GM21737 (cell line): ENCODE data around the gene CEP295NL.
"Not testable (repeated sequence)": the region's sequence is repeated elsewhere in the genome, so short reads cannot be mapped to it uniquely, and the experiment has no call there.

Experiments used
- ATAC-seq: cut with Tn5 transposase; IDR thresholded peaks from one replicate; pipeline ENCODE4 v1.9.1; 2021; ENCODE audit warnings: mild to moderate bottlenecking, moderate library complexity; ENCODE audit not compliant: unreplicated experiment

The CEP295NL gene, protein sequence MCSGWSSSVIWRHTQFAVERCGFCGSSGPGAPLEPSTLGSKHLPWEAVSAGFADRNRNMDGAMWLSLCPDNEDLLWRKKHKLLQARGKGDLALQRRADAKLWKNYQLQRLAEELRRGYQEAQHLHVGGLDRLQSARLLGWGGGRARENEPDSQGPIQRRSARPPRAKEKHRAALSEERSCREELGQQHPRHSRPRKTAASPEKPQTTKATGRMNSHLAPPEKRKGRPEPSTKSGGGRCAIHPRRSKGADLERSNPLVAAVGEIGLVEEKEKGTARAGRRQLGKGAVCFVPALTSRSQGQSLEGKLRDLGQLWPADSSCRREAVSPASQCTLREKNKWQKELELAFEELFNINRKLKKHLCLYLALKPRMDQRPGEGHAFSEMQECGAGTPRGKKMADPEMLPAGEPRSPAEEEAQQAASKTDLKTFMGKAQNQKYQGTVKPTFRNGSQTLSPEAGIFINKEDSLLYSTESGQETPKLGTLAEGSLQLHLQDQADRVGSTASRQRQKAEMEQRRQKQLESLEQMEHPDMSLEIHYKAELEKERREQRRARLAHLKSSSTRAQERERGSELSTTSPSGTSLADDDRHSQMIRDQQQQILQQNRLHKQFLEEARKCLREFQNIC

DNA sequence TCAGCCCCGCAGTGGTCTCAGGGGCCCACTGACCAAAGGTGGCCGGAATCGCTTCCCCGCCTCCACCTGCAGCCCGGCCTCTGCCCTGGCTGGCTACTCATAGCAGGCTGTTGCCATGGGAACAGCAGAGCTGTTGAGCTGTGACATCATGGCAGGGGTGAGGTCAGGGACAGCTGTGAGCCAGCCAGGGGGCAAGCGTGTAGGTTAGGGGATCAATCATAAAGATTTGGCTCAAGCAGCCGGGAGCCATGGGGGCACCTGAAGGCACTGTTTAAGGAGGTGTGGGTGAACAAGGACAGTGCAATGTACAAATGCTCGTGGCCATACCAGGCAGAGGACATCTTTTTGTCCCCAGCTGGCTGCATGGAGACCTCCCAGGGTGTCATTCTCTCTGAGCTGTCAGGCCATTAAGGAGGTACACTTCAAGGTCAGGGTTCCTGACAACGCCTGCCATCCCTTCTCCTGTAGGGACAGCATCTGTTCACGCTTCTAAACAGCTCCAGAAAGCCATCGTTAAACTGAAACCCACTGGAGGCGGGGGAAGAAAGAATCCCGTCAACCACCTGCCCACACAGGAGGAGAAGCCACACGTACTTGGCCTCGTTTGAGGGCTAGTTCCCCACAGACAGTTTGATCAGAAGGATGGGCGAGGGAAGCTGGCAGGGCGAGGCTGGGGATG lies at the start of gene CEP295NL:
Gene CEP295NL, minus strand, starts transcription at position 101 of the 679 bp plus-strand sequence. CDS start 1,373 bp downstream, outside the sequence.
- ATAC-seq: no peak

DNA sequence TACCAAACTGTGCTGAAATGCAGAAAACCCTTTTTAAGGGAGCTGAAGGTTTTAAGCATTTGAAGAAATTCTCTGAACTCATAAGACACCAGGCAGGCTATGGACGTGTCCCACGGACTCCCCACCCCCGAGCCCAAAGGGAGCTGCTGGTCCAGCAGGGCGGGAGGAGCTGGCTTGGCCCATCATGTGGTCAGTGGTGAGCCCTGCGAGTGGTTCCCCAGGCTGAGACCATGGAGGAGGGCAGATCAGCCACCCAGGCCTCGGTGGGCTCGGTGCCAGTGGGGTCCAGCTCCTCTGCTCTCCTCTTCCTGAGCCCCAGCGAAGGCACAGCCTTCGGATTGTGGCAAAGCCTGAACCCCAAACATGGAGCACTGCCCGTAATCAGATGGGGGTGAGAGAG lies 49.7 kb upstream of the CEP295NL start:
- no peak for ATAC-seq

DNA sequence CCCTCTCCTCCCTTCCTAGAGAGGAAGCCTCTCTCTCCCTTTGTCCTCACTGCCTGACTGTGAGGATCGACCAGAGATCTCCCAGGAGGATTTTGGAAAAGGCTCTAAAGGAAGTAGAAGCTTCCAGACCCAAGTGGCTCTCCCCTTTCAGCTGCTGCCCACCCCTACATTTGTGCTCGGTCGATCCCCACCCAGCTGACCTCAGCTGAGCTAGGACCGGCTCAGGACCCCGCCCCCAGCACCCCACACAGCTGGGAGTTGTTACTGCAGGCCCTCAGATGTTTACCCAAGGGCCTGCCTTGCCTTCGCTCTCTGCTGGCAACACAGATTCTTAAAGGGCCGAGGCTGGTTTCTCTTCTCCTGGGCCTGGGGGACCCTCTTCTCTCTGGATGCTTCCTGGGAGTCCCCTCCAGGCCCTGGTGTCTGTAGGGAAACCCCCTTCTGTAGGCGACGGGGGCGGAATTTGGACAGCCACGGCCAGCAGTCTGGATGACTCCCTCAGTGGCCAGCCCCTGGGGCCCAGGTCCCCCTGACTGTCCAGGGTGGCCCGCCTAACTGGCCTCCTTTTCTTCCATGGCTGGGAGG lies 49.1 kb upstream of the CEP295NL start:
- no peak for ATAC-seq

DNA sequence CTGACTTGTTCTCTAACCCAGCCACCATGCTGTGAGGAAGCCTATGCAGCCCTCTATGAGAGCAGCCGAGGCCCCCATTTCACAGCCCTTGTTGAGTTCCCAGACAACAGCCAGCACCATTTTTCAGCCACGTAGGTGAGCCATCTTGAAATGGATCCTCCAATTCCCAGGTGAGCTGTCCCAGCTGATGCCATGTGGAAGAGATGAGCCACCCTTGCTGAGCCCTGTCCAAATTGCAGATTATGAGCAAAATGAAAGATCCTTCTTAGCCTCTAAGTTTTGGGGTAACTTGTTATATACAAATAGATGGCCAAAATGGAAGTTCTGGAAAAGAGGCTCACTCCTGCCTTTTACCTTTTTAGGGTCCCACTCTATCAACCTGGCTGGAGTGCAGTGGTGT lies 47.9 kb upstream of the CEP295NL start:
- ATAC-seq: no peak

DNA sequence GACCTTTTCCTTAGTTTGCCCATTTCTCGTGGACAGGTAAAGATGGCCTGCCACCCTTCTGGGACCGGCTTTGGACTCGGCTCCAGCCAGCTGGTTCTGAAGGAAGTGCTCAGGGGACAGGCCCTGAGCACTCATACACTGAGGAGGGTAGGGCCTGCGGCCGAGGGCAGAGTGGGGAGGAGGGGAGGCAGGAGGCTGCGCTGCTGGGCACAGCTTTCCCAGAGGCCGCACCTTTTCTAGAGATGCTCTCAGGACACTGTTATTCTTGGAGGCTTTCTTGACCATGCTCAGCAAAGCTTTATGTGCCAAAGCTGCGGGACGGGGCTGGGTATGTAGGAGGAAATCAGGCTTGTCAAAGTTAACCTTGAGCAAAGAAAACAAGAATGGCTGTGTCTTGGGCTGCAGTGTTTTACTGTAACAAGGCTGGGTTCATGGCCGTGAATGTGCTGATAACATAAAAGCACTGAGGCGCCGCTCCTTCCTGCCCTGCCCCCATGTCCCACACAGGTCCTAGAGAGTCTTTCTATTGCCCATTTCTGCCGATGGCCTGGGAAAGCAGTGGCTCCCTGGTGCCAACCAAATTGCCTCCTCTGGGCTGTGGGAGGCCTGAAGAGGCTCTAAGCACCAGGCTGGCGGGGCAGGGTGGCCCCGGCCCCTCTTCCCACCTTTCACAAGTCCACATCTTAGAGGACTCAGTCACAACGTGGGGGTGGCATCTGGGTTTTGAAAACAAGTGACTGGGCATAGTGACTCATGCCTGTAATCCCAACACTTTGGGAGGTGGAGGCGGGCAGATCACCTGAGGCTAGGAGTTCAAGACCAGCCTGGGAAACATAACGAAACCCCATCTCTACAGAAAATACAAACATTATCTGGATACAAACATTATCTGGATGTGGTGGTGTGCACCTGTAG lies 44.5 kb upstream of the CEP295NL start:
- no peak for ATAC-seq

DNA sequence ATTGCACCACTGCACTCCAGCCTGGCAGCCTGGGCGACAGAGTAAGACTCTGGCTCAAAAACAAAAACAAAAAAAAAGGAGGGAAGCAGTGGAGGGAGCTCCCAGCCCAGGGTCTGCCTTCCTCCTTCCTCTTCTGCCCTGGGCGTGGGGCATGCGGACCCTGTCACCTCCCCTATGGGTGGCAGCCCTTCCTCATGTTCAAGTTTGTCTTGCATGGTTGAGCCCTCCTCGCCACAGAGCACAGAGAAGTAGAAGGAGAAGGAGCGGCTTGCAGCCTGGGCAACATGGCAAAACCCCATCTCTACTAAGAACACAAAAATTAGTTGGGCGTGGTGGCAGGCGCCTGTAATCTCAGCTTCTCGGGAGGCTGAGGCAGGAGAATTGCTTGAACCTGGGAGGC lies 43.6 kb upstream of the CEP295NL start:
- no peak for ATAC-seq

DNA sequence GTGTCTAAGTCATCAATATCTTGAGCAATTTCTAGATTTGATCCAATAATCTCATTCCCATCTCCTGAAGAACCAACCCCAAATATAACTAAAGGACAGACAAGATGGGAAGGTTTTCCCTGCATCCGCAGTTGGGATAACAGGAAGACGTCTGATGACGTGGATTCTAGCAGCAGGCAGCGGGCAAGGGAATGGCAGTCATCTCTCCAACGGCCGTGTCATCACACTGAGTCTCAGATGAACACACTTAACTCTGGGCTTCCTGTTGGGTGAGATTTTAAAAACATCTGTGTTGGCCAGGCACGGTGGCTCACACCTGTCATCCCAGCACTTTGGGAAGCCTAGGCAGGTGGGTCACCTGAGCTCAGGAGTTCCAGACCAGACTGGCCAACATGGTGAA lies 43.1 kb upstream of the CEP295NL start:
- ATAC-seq: no peak

DNA sequence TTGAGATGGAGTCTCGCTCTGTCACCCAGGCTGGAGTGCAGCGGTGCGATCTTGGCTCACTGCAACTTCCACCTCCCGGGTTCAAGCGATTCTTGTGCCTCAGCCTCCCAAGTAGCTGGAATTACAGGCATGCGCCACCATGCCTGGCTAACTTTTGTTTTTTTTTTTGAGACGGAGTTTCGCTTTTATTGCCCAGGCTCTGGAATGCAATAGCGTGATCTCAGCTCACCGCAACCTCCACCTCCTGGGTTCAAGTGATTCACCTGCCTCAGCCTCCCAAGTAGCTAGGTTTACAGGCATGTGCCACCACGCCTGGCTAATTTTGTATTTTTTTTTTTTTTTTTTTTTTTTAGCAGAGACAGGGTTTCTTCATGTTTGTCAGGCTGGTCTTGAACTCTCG lies 42.5 kb upstream of the CEP295NL start:
- not testable (repeated sequence) for ATAC-seq

DNA sequence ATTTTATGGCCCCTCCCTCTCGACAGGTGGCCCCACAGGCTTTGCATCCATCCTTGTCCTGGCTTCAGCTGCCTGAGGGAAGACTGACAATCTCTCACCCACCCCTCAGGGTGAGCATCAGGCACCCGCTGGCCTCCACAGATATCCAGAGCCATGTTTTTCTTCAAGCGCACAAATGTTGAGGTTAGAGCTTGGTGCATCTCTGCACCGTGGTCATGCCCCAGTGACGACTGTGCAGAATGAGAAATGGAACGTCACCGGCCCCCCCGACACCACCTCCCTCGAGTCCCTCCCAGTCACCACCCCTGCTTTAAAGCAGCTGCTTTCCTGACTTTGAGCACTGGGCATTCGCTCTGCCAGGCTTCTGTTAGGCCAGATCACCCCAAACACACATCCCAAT lies 42.0 kb upstream of the CEP295NL start:
- ATAC-seq: no peak

DNA sequence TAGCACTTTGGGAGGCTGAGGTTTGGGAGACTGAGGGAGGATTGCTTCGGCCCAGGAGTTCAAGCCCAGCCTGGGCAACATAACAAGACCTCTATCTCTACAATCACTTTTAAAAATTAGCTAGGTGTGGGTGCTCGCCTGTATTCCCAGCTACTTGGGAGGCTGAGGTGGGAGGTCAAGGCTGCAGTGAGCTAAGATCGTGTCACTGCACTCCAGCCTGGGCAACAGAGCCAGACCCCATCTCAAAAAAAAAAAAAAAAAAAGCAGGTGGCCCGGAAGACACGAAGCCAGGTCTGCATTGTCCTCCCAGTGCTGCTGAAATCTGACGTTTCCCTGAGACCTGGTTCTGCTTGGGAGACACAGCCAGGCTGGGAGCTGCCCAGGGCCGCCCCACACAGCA lies 41.0 kb upstream of the CEP295NL start:
- no peak for ATAC-seq

DNA sequence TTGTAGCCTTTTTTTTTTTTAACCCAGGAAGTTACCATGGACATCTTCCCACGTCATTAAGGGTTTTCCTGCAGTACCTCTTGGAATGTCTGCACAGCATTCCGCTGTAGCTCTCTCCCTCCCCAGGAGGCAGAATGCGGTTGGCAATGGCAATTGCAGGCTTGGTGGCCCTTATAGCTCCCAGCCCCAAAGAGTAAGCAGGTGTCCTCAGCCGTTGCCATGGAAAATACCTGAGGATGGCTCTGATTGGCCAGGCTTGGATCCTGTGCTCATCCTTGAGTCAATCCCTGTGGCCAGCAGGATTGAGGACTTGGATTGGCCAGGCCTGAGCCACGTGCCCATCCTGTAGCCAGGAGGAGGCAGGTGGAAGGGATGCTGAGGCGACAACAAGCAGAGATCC lies 37.7 kb upstream of the CEP295NL start:
- no peak for ATAC-seq

DNA sequence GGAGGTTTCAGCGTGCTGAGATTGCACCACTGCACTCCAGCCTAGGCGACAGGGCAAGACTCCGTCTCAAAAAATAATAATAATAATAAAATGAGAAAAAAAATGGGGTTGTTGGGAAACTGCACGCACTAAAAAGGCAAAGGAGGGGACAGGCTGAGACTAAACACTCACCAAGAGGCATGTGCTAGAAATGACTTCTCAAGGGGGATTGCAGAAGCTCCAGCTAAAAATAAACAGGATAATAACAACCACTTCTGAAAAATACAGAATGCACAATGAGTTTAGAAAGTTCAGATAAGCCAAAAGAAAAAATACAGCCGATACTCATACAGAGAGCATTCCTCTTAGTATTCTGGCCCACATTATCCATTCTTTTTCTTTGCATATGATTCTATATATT lies 37.3 kb upstream of the CEP295NL start:
- ATAC-seq: no peak

DNA sequence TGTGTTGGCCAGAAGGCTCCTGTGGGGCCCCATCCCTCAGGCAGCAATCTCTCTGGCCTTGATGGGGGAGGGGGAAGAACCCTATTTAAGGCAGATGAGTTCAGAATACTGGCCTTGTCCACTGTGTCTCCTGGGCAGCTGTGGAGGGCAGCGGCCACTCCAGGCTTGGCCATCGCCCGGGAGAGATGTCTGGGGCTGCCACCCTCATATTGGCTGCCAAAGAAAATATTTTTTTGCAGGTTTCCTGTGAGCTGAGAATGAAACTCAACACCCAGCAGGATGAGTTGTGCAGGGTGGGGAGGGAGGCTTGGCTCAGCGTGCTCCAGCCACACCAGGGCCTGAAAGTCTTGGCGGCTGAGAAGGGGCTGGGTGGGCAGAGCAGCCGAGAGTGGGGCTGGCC lies 36.6 kb upstream of the CEP295NL start:
- no peak for ATAC-seq

DNA sequence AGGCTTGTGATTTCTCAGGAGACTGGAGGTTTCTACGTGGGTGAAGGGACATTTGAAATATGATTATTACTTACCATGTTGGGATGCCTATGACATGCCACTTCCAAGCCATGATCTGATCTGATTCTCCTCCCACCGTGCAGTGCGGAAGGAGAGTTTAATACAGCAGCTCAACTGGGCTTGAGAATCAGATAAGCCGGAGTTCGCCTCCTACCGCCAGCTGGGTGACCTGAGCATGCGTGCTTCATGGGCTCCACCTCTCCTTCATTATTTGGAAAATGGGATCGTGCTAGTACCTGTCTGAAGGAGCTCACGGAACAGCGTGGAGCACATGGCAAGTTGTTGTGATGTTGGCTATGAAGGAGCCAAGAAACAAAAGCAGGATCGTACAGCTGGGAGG lies 34.6 kb upstream of the CEP295NL start:
- no peak for ATAC-seq

DNA sequence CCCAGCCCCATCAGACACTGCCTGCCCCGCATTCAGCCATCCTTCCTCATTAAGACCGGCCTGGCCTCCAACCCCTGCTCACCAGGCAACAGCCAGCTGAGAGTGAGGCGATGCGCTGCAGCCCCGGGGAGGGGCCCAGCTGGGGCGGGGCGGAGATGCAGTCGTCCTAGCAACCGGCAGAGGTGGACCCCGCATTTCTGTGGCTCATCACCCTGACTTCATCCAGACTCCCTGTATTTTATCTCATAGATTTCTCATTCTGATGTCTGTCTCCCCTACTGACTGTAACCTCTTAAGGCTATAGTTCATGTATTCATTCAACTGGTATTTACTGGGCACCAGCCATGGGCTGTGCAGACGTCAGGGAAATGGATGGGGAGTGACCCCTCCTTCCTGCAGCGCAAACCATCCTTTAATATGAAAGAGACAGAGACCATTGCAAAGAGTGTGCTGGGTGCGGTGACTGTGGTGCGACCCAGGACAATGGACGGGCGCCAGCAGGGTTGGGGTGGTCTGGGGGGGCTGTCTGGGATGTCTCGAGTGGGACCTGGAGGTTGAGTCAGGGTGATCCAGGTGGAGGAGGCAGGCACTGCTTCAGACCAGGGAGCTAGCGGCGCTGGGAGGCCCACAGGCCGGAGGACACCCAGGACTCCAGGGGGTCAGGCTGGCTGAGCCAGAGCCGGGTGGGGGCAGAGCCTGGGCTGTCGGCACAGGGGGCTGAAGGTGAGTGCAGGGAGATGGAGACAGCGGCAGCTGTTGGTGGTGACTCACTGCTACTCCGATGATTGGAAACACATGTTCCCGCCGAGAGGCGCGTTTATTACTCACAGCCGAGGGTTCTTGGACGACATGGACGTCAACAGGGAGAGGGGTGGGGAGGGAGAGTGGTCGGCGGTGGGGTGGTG lies 32.7 kb upstream of the CEP295NL start:
- ATAC-seq: no peak

DNA sequence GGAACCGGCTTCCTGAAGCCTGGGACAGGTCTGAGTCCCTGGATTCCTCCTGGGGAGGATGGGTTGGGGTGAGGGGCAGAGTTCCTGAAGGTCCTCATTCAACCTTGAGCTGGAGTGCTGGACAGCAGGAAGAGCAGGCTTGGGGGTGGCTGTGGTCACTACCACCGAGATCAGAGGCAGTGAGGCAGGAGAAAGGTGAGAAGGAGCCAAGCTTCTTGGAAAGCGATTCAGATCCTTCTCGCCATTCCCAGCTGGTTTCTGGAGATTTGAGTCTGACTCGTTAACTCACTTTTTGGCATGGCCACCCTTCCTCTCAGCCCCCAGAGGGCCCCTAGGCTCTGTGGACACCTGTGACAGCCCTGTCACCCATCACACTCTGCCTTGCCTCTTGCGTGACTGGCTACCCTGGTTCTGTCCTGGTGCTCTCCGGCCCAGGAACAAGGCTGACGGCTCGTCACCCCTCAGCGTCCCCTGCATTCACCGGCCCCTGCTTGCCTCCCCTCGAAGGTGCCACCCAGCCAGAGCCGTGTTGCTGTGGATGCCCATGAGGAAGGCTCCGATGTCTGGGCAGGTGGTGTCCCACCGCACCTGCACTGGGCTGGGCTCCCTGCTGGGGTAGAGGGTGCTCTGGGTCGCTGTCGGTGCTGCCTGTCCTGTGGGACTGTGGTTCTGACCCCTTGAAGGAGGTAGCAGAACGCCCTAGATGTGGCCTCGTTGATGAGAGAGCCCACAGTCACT lies 31.8 kb upstream of the CEP295NL start:
- ATAC-seq: no peak

DNA sequence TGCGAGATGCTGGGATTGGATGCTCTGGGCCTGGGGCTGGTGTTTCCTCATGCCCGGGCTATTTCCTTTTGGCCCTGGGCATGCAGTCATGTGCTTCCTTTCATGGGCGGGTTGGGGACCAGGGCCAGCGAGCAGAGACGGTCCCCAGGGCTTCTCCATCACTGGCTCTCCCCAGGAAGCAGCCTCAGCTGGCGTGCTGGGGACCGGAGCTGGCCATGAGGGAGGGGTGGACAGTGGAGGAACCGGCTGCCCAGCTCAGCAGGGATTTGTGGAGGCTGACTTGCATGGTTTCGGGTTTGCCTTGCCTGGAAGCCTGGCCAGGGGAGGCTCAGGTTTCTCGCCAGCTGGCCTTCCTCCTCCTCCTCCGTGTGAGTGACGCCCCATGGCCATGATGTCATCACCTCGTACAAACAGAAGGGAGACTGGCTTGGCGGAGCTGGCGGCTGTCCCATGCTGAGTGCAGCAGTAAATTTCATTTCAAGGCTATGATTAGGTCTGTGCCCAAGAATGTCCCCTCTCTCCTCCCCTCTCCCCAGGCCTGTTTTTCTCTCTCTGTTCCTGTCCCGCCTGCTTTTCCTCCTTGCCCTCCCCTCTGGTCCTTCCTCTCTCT lies 31.1 kb upstream of the CEP295NL start:
- no peak for ATAC-seq
